Effector memory CD4-positive, alpha-beta T cell (primary cell): ENCODE results near the gene ANKS1A.
"Not testable (repeated sequence)": the region's sequence is repeated elsewhere in the genome, so short reads cannot be mapped to it uniquely, and the experiment has no call there.

Source experiments
- DNase-seq, 3 donors: peaks; one replicate each; pipeline ENCODE4 v3.0.0-alpha.2; 2020
- H3K27ac ChIP-seq: 2 replicates; pipeline ENCODE4 v1.7.0; 2013; ENCODE audit warnings: mild to moderate bottlenecking, low read length, moderate library complexity; ENCODE audit not compliant: insufficient read depth, poor library complexity, severe bottlenecking
- H3K27me3 ChIP-seq: replicated peaks from 2 replicates; pipeline ENCODE4 v1.7.0; 2013; ENCODE audit warnings: mild to moderate bottlenecking, low read length; ENCODE audit not compliant: insufficient read depth, control insufficient read depth, poor library complexity, severe bottlenecking
- H3K36me3 ChIP-seq: 2 replicates; pipeline ENCODE4 v1.7.0; 2013; ENCODE audit warnings: mild to moderate bottlenecking, low read length, moderate library complexity; ENCODE audit not compliant: control insufficient read depth, insufficient read depth
- H3K4me1 ChIP-seq: 2 replicates; pipeline ENCODE4 v1.7.0; 2013; ENCODE audit warnings: low read length, mild to moderate bottlenecking; ENCODE audit not compliant: control insufficient read depth, insufficient read depth, poor library complexity, severe bottlenecking
- H3K4me3 ChIP-seq: 2 replicates; pipeline ENCODE4 v1.7.0; 2013; ENCODE audit warnings: low read length, low read depth, mild to moderate bottlenecking; ENCODE audit not compliant: insufficient read depth, poor library complexity, severe bottlenecking
- H3K9me3 ChIP-seq: 2 replicates; pipeline ENCODE4 v1.7.0; 2013; ENCODE audit warnings: mild to moderate bottlenecking, low read length, moderate library complexity; ENCODE audit not compliant: control insufficient read depth

ANKS1A gene

DNA sequence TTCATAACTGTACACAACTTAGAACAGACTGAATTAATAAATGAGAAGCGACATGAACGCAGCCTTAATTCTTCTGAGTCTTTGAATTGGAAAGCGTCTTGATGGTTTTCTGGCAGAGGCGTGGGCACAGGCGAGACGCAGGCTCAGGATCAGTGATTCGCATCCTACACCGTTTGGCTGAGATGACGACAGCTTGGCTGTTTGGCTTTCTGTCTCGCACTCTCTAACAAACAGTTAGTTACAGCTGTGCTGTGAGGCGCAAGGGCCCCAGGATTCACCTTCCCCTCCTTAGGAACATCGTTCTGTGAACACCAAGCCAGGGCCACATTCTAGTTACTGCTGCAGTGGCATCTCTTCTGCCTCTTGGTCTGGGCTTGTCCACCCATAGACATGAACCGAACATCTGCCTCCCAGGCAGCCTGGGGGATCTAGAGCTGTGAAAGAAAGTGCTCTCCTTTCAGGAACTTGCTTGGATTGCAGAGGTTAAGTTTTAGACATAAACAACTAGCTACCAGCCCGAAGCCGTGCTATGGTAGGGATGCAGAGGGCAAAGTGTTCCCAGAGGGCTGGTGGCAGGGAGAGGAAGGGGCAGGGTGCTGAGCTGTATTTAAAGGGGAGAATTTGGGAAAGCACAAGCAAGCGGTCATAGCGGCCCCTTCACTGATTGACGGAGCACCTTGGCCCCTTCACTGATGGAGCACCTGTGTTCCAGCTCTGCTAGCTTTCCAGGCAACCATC, 202.5 kb downstream of the ANKS1A start:
- no peak overlapping the region for H3K27ac ChIP-seq

DNA sequence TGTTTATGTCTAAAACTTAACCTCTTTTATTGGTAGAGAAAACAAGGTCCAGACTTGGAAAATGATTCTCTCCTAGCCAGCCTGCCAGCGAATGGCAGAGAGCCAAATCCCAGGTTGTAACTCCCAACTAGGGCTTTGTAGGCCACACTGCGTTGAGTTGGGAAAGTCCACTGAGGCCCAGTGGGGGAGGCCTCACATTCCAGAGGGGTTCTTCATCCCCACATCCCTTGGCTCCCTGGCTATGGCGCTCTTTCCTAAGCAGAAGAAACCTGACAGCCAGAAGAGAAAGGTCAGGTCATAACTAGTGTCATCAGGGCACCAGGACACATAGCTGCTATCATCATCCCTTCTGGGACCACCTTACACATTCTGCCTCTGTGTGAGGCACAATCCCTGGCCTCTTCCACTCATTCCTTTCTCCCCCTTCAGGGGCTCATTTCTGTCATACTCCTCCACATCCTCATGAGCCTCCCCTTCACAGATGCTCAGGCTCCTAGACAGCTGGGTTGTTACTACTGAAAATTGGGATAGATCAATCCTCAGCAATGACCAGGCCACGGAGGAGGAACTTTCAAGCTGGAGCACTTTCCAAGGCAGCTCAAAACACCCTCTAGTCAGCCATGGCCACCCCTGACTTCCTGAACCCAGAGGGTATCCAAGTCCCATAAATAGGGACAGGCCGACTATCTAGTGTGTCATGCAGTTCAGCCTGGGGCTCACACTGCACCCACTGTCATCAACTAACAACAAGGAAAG, 203.5 kb downstream of the ANKS1A start:
- no peak for DNase-seq
- Histone ChIP-seq H3K27me3 (no peaks in the 10 kb centered on the region), H3K9me3 (no peaks in the 10 kb centered on the region), H3K36me3 (peaks cover 14% of the 10 kb centered on the region), H3K4me1 (no peaks in the 10 kb centered on the region), H3K4me3 (no peak overlapping the region), H3K27ac (no peak overlapping the region)

More for the DNA sequence above, 202.5 kb downstream of the ANKS1A start:
- DNase-seq: no peak
- H3K4me1 ChIP-seq: no peaks in the 10 kb centered on the region
- no peaks in the 10 kb centered on the region for H3K27me3 ChIP-seq
- no peak overlapping the region for H3K4me3 ChIP-seq
- H3K9me3 ChIP-seq: no peaks in the 10 kb centered on the region
- H3K36me3 ChIP-seq: peaks cover 24% of the 10 kb centered on the region

DNA sequence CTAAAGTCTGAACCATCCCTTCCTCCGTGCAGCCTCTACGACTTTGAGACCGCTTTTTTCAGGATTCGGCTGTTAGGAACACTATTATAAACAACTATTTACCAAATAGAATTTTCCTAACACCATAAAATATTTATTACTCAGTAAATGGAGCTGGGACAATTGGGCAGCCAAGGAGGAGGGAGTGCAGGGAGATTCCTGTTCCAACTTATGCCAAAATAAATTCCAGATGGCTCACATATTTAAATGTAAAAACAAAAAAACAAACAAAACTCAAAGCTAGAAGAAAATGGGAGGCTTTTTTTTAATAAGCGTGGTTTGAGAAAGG, 204.0 kb downstream of the ANKS1A start:
- Histone ChIP-seq H3K36me3 (peaks cover 9% of the 10 kb centered on the region), H3K27me3 (no peaks in the 10 kb centered on the region), H3K9me3 (no peaks in the 10 kb centered on the region), H3K4me1 (no peaks in the 10 kb centered on the region), H3K4me3 (no peak overlapping the region), H3K27ac (no peak overlapping the region)
- no peak for DNase-seq

DNA sequence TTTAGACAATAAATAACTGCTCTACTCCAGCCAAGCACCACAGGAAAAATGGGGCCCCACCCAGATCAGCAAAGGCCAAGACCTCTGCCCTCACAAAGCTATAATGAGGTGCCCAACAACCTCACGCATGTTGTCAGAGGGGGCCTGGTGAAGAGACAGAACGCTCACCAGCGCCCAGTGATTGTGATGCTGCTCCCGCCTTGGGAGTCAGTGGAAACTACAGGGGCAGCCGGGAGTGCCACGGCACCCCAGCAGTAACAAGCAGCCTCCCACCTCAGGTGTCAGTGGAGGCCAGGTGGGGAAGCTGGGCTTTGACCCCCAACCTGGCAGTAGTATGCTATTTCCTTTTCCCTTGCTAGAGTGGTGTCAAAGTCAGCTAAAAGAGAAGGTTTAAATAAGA, 204.7 kb downstream of the ANKS1A start:
- no peak for DNase-seq
- H3K4me1 ChIP-seq: no peaks in the 10 kb centered on the region

DNA sequence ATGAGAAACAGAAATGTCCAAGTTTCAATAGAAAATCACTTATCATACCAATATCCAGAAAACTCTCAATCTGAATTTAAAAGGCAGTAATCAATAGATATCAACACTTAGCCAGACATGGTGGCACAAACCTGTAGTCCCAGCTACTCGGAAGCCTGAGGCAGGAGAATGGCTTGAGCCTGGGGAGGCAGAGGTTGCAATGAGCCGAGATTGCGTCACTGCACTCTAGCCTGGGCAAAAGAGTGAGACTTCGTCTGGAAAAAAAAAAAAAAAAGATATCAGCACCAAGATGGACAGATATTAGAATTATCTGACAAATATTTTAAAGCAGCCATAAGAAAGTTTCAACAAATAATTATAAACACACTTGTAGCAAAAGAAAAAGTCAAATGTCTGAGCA, 205.1 kb downstream of the ANKS1A start:
- H3K36me3 ChIP-seq: no peaks in the 10 kb centered on the region
- no peak overlapping the region for H3K4me3 ChIP-seq
- no peaks in the 10 kb centered on the region for H3K27me3 ChIP-seq
- H3K9me3 ChIP-seq: no peaks in the 10 kb centered on the region
- H3K4me1 ChIP-seq: no peaks in the 10 kb centered on the region
- no peak overlapping the region for H3K27ac ChIP-seq
- DNase-seq: no peak

More for the DNA sequence above, 204.7 kb downstream of the ANKS1A start:
- Histone ChIP-seq H3K36me3 (peaks cover 2% of the 10 kb centered on the region), H3K27me3 (no peaks in the 10 kb centered on the region), H3K27ac (no peak overlapping the region), H3K9me3 (no peaks in the 10 kb centered on the region), H3K4me3 (no peak overlapping the region)

DNA sequence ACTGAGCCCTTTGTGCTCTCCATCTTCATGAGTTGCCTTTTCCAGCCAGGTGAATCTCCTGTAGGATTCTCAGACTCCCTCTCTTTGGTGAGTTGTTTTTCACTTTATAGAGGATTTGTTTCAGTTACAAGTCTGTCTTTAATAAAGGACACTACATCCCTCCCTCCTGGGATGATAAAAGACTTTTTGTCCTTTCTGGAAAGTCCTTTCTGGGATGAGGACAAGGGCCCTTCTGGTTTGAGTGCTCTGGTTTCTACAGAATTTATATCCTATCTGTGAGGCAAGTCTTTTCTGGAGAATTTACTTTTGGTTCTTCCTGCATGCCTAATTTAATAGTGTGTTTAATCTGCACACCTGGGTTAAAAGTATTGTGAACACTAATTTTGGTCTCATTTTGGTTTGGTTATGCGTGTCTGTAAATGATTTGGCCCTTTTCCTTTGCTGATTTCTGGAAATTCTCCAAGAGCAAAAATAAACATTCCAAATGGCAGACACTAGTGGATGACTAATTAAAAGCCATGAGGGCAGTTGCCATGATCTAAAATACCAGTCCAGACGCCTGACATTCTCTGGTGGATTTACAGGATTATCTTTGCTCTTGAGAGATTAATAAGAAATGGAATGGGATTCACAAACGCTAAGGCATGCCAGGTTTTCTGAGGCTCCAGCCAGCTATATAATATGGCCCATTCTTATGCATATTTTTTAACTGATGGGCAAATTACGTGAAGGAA, 207.2 kb downstream of the ANKS1A start:
- H3K9me3 ChIP-seq: no peaks in the 10 kb centered on the region
- H3K36me3 ChIP-seq: no peaks in the 10 kb centered on the region
- no peak overlapping the region for H3K27ac ChIP-seq
- no peaks in the 10 kb centered on the region for H3K4me1 ChIP-seq
- no peak for DNase-seq
- no peak overlapping the region for H3K4me3 ChIP-seq
- no peaks in the 10 kb centered on the region for H3K27me3 ChIP-seq

DNA sequence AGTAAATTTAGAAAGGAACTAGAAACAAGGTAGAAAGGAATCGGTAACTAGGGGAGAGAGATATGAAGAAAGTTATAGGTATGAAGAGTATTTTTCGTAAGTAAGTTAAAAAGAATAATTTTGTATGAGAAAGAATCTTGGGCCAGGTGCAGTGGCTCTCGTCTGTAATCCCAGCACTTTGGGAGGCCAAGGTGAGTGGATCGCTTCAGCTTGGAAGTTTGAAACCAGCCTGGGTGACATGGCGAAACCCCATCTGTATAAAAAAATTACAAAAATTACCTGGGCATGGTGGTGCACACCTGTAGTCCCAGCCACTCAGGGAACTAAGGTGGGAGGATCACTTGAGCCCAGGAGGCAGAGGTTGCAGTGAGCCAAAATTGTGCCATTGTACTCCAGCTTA, 210.1 kb downstream of the ANKS1A start:
- Histone ChIP-seq H3K9me3 (no peaks in the 10 kb centered on the region), H3K27me3 (no peaks in the 10 kb centered on the region), H3K27ac (no peak overlapping the region), H3K36me3 (no peaks in the 10 kb centered on the region), H3K4me3 (no peak overlapping the region), H3K4me1 (no peaks in the 10 kb centered on the region)
- no peak for DNase-seq

DNA sequence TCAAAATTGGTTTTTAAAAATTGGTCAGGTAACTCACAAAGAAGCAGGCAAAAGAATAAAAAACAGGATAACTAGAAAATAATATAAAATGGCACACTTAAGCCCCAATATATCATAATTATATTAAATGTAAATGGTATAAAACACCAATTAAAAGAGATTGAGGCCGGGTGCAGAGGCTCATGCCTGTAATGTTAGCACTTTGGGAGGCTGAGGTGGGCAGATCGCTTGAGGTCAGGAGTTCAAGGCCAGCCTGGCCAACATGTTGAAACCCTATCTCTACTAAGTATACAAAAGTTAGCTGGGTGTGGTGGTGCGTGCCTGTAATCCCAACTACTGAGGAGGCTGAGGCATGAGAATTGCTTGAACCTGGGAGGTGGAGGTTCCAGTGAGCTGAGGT, 216.0 kb downstream of the ANKS1A start:
- H3K36me3 ChIP-seq: no peaks in the 10 kb centered on the region
- H3K4me1 ChIP-seq: no peaks in the 10 kb centered on the region
- no peaks in the 10 kb centered on the region for H3K27me3 ChIP-seq
- DNase-seq: no peak
- H3K9me3 ChIP-seq: no peaks in the 10 kb centered on the region
- no peak overlapping the region for H3K27ac ChIP-seq
- H3K4me3 ChIP-seq: no peak overlapping the region

DNA sequence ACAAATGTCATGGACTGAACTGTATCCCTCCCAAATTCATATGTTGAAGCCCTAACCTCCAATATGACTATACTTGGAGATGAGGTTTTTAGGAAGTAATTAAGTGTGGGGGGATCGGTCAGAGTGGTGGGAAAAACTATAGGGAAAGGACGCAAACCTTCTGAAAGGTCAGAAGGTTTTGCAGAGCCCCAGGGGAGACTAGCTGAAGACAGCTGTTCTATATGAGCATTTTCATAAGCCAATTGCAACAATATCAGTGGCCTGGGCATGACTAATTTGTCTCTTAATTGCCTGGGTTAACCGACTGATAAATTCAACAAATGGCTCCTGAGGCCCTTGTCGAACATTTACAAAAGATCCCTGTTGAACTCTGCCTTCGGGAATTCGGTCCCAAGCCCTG, 217.0 kb downstream of the ANKS1A start:
- not testable (repeated sequence) for H3K36me3 ChIP-seq, H3K27me3 ChIP-seq, DNase-seq, H3K27ac ChIP-seq, H3K4me3 ChIP-seq, H3K4me1 ChIP-seq, H3K9me3 ChIP-seq

DNA sequence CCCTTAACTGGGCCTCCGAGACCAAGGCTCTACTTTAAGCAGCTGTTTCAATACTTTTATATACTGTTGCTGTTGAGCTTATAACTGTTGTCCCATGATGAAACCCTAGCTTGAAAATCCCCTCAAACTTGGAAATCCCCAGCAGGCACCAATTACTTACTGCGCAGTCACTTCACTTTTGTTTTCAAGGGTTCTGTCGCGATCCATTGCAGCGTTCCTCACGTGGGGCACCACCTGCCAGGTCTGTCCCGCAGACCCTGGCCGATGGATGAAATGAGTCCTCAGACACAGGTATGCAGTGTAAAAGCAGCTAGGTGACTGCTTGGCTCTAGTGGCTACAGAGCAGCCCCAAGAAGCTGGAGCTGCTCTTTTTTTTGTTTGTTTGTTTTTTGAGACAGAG, 218.2 kb downstream of the ANKS1A start:
- H3K36me3 ChIP-seq, DNase-seq, H3K9me3 ChIP-seq, H3K27ac ChIP-seq, H3K4me1 ChIP-seq, H3K27me3 ChIP-seq, H3K4me3 ChIP-seq: not testable (repeated sequence)
